RCC 7860 (cell line): Measurements from ENCODE around the gene C20orf204.
"Not testable (repeated sequence)": the region's sequence is repeated elsewhere in the genome, so short reads cannot be mapped to it uniquely, and the experiment has no call there.

Experiments
- DNase-seq: peaks from one replicate; pipeline ENCODE4 v3.0.0-alpha.2; 2015; ENCODE audit warnings: low spot score
- FAIRE-seq: peaks from 2 replicates; lab custom pipeline; 2012; peaks lifted over from hg19 to GRCh38; lab: Jason Lieb, UNC

C20orf204 gene

GRCh38 chr20:64035933-64036345, at the start of gene C20orf204:
C20orf204 (plus strand) TSS chr20:64036182; CDS start chr20:64036324, 142 bp downstream.
- DNase-seq: no peak
- FAIRE-seq: no peak

- FAIRE-seq: no peak
- DNase-seq: no peak
Measured at GRCh38 chr20:64000906-64001305, 35.1 kb upstream of the C20orf204 start.

- FAIRE-seq (no peak), DNase-seq (no peak)
Measured at GRCh38 chr20:64001607-64002011, 34.4 kb upstream of the C20orf204 start.

- FAIRE-seq: no peak
- DNase-seq: no peak
Measured at GRCh38 chr20:64003960-64004725, 31.8 kb upstream of the C20orf204 start.

GRCh38 chr20:64005394-64005793, 30.6 kb upstream of the C20orf204 start:
- FAIRE-seq (no peak), DNase-seq (no peak)

GRCh38 chr20:64006490-64006889, 29.5 kb upstream of the C20orf204 start:
- DNase-seq (no peak), FAIRE-seq (no peak)

GRCh38 chr20:64006902-64007301, 29.1 kb upstream of the C20orf204 start:
- DNase-seq (no peak), FAIRE-seq (no peak)

- FAIRE-seq: no peak
- DNase-seq: no peak
Measured at GRCh38 chr20:64009811-64010387, 26.1 kb upstream of the C20orf204 start.

GRCh38 chr20:64010711-64011237, 25.2 kb upstream of the C20orf204 start:
- no peak for FAIRE-seq
- DNase-seq: no peak

- DNase-seq (no peak), FAIRE-seq (no peak)
Measured at GRCh38 chr20:64011366-64011779, 24.6 kb upstream of the C20orf204 start.

GRCh38 chr20:64012385-64013154, 23.4 kb upstream of the C20orf204 start:
- not testable (repeated sequence) for FAIRE-seq

GRCh38 chr20:64015635-64016034, 20.3 kb upstream of the C20orf204 start:
- FAIRE-seq (no peak), DNase-seq (no peak)

More at GRCh38 chr20:64012385-64013154, 23.4 kb upstream of the C20orf204 start:
- DNase-seq: not testable (repeated sequence)

GRCh38 chr20:64021124-64021975, 14.6 kb upstream of the C20orf204 start:
- FAIRE-seq: no peak
- DNase-seq: no peak

GRCh38 chr20:64022671-64023360, 13.2 kb upstream of the C20orf204 start:
- no peak for DNase-seq
- no peak for FAIRE-seq

- no peak for DNase-seq
- no peak for FAIRE-seq
Measured at GRCh38 chr20:64023361-64024140, 12.4 kb upstream of the C20orf204 start.

GRCh38 chr20:64024141-64024990, 11.6 kb upstream of the C20orf204 start:
- no peak for FAIRE-seq

GRCh38 chr20:64025101-64025825, 10.7 kb upstream of the C20orf204 start:
- FAIRE-seq: no peak
- no peak for DNase-seq

More at GRCh38 chr20:64024141-64024990, 11.6 kb upstream of the C20orf204 start:
- DNase-seq: no peak
